GM19099 (cell line): ENCODE results near the gene LITAFD.

Experiments used
- POLR2A ChIP-seq: IDR thresholded peaks from 3 replicates; pipeline ENCODE4 v1.6.1; 2011; ENCODE audit warnings: low read depth; ENCODE audit not compliant: insufficient read length; ENCODE audit errors: extremely low read depth

Gene LITAFD

GRCh38 chr16:8866118-8866883, 15.8 kb upstream of the LITAFD start:
- TF ChIP-seq POLR2A, result no peak

GRCh38 chr16:8866884-8867215, 15.3 kb upstream of the LITAFD start:
- TF ChIP-seq POLR2A, result no peak

- TF ChIP-seq POLR2A, result peak; percentile 11
These were observed 14.8 kb upstream of the LITAFD start for GRCh38 chr16:8867216-8867931.

- no peak for TF ChIP-seq POLR2A
These were observed 14.2 kb upstream of the LITAFD start for GRCh38 chr16:8867932-8868415.

GRCh38 chr16:8868416-8869211, 13.5 kb upstream of the LITAFD start, which contains the start of gene CARHSP1:
CARHSP1 (minus strand) TSS chr16:8869006; CDS start chr16:8859328, 9,678 bp downstream.
- TF ChIP-seq POLR2A, result peak; percentile 82

- peak; percentile 59 for TF ChIP-seq POLR2A
These were observed 12.8 kb upstream of the LITAFD start for GRCh38 chr16:8869212-8869987.

- TF ChIP-seq POLR2A, result no peak
These were observed 10.1 kb upstream of the LITAFD start for GRCh38 chr16:8872071-8872470.

- TF ChIP-seq POLR2A, result no peak
These were observed 8.9 kb upstream of the LITAFD start for GRCh38 chr16:8872967-8873865.

- no peak for TF ChIP-seq POLR2A
These were observed 7.8 kb upstream of the LITAFD start for GRCh38 chr16:8874388-8874787.

- no peak for TF ChIP-seq POLR2A
These were observed 4.1 kb upstream of the LITAFD start for GRCh38 chr16:8877894-8878522.

GRCh38 chr16:8878523-8878911, 3.6 kb upstream of the LITAFD start:
- TF ChIP-seq POLR2A, result no peak

- no peak for TF ChIP-seq POLR2A
These were observed 1.2 kb upstream of the LITAFD start for GRCh38 chr16:8880839-8881510.
